Stimulated activated CD8-positive, alpha-beta memory T cell treated with anti-CD3 and anti-CD28 coated beads, Interleukin-2, amount 100 ng/mL, for 1 hour (primary cell): ENCODE results near the gene CUL3.

Source experiments
- DNase-seq, 2 donors: peaks; one replicate each; pipeline ENCODE4 v3.0.0-alpha.2; 2020; ENCODE audit warnings: low read depth in 2 of 2

CUL3 gene

DNA sequence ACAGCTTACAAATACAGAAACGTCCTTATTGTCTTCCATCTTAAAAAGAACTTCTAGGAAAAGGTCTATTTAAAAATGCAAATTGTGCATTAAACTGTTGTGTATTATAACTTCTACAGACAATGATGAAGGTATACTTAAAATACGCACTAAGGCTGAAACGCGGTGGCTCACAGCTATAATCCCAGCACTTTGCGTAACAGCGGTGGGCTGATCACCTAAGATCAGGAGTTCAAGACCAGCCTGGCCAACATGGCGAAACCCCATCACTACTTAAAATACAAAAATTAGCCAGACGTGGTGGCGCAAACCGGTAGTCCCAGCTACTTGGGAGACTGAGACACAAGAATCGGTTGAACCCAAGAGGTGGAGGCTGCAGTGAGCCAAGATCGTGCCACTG, 4.9 kb downstream of the CUL3 start:
- DNase-seq, result no peak

DNA sequence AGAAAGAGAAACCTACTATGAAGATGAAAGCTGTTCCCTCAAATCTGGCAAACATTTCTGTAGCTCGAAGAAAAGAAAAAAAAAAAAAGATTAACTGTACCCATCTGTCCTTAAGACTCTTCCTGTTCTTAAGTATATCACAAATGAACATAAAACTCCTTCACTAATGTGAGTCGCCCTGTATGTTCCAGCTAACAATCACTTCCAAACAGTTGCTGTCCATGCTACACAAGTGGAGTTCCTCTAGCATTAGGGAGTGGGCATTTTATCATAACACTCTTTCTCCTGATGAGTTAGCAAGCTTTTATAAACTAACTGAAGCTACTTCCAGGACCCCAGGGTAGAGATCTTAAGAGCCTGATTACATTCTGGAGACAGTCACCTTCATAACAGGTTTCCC, 5.8 kb downstream of the CUL3 start:
- no peak for DNase-seq

DNA sequence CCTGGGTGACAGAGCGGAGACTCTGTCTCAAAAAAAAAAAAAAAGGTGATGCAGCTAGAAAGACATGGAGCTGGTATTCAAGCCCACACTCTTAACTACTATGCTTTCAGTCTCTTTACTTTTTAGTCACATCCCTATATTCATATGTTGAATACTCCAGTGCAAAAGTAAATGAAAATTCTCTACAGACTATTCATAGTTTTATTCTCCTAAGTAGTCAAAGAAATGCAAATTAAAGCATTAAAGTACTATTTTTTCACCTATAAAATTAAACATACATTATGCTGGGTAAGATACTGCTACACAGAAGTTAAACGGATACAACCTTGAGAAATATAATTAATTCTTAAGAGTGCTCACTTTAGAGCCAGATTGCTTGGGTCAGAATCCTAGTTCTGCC, 7.6 kb downstream of the CUL3 start:
- DNase-seq, result no peak

DNA sequence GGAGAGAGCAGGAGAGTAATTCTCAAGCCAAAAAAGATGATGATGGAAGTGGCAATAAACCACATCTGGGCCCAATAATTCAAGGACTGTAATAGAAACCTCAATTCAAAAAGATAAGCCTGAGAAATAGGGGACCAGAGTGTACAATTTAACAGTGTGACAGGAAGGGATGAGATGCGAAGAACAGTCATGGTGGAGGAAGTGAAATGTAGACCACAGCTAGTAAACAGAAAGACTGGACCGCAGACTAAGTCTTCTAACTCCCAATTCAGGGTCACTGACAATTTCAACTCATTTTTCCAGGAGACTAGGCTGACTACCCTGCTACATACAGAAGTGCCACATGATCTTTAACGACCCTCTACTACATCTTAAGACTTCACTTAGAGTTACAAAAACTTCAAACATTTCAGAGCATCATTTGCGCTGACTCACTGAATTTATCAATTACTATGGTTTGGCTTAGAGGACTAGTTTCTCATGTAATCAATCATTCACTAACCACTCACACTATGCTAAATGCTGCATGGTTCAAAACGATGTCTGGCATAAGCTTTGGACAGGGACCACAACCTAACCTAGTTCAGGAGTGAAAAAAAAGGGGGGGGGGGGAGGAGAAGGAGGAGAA, 9.0 kb downstream of the CUL3 start:
- no peak for DNase-seq

DNA sequence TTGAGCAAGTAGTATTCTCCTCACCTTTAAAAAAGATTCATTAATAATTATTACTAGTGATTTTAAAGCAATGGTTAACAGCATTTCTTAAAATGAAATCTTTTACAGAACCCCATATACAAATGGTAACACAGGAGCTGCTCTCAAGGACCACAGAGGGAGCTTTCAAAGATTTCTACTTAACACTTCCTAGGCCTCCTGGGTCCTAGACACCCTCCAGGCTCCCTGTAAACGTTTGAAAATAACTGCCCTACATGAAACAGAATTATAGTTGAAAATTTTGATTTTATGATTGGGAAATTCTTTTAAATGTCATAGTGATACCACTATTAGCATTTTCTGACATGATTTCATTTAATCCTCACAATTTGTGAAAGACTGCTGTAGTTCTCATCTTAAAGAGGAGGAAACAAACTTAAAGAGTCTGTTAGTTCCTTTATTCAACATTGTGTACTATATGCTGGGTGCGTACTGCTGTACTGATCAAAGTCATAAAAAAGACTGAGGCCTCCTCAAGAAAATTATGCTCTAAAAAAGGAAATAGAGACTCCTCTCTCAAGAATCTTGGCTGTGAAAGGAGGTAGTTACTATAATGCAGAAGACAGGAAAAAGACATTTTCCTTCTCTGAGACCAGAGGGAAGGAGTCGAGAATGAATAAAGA, 10.6 kb downstream of the CUL3 start:
- DNase-seq, result no peak

DNA sequence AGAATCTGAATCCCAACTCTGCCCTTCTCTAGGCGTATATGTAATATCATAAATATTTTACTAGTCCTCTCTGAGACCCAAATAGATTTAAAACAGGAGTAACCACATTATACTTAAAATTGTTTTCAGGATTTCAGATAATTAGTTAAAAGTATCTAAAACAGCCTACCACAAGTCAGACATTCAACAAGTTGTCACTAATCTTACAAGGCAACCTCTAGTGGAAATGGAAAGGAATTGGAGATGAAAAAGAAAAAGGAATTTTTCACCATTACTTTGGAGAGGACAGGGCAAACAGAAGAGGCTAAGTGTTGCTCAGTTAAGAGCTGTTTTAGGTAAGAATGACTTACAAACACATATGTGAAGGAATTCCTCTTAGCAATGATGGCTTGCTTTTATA, 11.4 kb downstream of the CUL3 start:
- no peak for DNase-seq

DNA sequence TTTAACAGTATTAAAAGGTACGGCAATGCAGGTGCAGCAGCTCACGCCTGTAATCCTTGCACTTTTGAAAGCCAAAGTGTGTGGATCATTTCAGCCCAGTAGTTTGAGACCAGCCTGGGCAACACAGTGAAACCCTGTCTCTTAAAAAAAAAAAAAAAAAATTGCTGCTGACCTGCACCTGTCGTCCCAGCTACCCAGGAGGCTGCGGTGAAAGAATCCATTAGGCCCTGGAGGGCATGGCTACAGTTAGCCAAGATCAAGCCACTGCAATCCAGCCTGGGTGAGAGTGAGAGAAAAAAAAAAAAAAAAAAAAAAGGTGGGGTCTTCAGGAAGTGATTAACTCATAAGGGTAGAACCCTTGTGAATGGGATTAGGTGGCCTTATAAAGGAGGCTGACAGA, 12.8 kb downstream of the CUL3 start:
- no peak for DNase-seq

DNA sequence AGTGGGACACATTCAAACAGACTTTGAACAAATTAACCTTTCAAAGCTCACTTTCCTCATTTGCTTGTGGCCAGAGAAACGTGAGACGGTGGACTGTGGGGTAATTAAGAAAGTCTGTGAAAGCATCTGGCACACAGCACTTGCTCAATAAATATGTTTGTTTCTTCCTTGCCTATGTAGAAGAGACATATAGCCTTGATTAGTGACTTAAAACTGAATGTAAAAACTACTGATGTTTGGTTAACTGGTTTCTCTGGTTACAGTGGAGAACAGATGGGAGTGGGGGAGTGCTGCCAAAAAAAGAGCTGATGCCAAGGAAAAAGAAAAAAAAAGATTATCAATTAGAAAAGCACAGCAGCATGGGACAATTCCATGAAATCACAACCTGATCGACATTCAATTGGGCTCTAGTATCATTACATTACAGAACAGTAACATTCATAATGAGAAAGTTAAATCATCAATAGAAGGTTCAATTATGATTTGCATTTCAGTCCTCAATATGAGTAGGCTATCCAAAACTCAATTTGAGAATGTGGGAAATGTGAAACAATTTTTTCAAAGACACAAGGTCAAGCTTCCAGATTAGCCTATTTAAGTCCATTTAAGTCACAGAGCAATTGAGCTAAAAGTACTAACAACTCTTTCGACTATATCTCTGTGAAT, 14.7 kb downstream of the CUL3 start:
- DNase-seq, result no peak

DNA sequence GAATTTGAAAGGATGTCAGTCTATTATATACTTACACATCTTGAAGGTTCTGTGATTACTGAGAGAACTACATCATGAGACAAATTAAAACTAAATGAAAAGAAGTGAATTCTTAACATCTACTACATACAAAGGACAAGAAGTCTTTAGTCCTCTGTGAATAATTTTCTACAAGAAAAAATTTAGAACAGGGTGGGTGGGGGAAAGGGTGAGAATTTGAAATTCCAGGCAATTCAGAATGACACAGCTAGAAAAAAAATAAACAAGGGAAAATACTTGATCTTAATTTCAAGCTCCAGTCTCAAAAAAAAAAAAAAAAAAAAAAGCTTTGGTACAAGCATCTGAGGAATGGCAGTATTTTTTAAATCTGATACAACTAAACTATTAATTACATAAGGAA, 15.5 kb downstream of the CUL3 start:
- no peak for DNase-seq

DNA sequence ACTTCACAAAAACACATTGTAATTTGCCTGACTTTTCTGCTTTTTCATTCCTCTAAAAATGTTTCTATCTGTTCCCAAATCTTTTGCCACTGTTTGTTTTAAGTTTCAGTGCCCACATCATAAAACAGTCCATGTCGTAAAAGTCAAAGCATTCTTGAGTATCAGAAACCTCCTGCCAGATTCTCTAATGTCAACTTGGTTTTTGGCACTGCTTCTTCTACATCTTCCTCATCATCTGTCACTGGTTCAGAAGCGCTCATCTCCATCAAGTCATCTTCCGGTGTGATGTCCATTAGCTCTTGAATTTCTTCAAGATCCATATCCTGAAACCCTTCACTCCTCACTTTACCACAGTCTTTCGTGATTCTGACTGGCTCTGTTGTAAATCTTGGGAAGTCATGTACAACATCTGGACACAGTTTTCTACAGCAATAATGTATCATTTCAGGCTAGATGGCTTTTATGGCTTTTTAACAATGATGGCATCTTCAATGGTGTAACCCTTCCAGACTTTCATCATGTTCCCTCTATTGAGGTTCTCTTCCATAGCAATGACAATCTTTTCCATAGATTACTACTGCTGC, 19.6 kb downstream of the CUL3 start:
- DNase-seq, result no peak

DNA sequence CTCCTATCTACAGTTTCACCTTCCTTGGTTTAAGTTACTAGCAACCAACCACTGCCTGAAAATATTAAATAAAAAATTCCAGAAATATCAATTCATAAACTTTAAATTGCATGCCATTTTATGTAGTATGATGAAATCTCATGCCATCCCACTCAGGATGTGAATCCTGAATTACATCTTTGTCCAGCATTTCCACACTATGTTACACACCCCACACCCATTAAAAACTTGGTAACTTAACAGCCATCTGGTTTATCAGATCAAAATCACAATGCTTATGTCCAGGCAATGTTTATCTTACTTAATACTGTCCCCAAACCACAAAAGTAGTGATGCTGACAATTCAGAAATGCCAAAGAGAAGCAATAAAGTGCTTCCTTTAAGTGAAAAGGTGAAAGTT, 21.6 kb downstream of the CUL3 start:
- DNase-seq, result no peak

DNA sequence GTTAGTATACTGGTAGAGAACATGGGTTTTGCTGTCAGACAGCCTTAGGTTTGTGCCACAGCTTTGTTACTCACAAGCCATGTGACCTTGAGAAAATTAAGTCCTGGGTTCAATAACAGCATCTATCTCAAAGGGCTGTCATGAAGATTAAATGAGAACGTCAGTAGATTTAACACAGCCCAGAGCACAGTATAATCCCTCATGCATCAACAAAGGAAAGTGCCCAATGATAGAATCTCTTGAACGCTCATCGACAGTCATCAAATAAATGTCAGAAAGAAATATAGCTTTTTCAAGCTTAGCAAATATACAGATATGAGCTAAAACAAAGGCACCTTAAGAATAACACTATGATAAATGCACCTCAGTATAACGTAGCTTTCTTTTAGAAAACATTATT, 22.3 kb downstream of the CUL3 start:
- no peak for DNase-seq

DNA sequence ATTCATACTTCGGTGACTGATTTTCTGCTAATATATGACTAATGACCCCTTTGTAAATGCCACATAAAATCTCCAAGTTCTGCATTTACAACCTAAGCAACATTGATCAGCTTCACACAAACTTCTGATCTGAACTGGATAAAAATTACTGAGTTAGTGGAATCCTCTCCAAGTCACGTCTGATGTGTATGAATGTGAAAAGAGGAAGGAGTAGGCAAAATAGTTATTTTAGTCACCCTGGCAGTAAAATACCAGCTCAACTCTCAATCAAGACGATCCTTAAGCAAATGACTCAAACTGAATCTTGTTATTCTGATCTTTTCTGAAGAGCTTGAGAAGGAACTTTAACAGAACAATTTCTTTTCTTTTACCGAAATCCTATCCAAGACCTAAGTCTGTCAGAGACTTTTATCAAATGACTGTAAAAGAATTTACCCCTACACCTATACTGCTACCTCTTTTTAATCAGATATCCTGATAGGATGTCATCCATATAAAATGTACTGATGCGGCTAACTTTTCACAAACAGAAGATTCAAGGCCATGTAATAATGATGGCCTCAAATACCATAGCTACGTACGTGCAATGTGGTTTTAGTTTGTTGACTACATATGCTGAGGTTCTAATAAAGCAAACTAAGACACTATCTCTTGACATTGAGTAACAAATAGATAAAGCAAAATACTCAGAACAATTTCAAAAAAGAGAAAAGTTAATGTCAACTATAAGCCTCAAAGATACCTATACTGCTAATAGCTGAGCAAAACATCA, 23.7 kb downstream of the CUL3 start:
- no peak for DNase-seq

DNA sequence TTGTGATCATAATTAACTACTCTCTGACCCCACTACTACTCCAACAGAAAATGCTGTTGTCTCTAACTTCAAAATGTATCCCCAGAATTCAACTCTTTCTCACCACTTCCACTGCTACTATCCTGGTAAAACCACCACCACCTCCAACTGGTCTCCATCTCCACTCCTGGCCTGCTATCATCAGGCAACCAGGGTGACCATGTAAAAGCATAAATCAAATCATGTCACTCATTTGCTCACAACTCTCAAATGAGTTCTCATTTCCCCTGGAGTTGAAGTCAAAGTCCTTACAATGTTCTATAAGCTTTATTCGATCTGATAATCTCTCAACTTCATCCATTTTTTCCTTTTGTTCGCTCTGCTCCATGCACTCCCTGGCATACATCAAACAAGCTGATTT, 24.6 kb downstream of the CUL3 start:
- no peak for DNase-seq

DNA sequence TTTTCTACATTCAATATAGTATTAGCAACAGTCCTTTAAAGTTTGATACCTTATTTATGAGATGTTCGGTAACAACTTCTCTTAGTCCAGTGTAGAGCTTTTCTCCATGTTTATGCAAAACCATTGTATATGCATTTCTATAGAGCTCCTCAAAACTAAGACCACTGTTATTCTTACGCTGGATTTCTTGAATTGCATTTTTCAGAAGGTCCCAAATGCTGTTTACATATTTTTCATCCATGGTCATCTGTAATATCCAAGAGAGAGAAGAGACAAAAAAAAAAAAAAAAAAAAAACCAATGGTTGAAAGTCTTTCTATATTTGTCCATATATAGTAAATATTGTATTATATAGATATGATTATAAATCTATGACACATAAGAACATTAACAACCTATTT, 27.6 kb downstream of the CUL3 start:
- DNase-seq, result no peak

DNA sequence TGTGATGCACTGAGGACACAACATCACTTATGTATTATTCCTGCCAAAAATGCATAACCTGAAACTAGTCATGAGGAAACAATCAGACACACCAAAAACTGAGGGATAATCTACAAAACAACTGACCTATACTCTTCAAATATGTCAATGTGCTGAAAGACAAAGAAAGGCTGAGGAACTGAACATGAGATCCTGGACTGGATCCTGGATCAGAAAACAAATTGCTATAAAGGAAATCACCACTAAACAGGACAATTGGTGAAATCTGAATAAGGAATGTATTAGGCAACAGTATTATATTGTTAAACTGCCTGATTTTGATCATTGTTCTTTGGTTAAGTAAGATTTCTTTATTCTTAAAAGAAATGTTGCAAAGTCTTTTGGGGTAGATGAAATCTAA, 28.8 kb downstream of the CUL3 start:
- no peak for DNase-seq

DNA sequence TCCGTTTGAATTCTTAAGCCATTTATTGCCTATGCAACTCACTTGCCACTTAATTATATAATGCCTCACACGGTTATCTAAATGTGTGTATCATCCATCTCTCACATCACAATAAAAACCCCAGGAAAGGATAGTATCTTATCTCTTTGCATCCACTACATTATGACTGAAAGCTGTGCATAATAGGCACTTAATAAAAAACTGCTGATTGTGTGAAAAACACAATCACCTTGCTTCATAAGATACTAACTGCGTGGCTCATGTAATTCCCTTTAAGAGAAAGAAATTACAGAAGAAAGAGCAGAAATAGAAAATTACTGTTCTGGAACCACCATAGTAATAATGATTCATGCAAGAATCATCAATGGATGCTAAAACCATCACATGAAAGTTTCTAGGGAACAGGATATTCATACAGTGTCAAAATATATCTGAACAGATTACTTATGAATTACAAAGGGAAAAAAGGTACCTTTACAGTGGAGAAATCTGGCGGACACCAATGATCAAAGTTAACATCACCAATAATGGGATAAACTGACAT, 29.3 kb downstream of the CUL3 start:
- no peak for DNase-seq

DNA sequence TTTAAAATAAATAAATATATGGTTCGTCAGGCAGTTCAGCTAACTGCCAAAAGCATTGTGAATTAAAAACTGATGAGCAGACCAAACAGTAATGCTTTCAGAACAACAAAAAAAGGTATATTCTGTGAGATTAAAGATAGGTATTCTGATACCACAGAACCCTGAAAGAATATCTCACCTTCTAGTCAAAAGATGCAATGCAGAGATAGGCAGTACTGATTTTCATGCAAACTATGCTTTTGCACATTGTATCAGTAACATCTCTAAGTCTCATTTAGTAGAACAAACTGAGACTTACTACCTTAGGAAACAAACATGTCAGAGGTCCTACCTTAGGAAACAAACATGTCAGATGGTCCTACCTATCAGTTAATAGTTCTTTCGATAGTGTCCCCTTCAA, 32.4 kb downstream of the CUL3 start:
- DNase-seq, result no peak

DNA sequence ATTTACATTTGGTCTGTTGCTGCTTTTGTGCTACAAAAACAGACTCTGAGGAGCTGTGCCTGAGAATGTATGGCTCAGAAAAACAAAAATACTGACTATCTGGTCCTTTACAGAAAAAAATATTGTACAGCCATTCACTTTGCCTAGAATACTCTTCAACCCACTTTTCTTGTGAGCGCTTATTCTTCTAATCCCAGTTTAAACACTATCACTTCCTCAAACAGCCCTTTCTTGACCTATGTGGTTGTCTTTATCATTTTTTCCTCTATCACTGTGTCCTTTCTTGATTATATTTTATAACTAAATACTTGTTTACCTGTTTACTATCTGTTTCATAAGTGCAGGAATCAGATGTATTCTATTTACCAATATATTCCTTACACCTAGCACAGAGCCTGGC, 33.5 kb downstream of the CUL3 start:
- no peak for DNase-seq

DNA sequence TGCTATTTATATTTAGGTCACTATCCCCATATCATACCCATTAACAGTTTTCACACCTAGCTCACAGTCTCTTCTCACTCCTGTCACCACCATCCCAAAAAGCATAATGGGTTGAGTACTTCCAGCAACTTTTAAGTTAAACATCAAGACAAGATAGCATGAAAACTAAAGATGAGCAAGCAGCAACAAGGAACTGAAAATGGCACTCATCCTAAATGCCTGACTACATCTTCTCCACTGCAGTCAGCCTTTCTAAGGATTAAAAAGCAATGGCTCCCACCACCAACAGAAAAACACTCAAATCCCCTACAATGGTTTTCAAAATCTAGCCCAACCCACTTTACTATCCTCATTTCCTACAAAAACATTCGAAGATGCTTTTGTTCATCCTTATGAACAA, 38.2 kb downstream of the CUL3 start:
- no peak for DNase-seq

DNA sequence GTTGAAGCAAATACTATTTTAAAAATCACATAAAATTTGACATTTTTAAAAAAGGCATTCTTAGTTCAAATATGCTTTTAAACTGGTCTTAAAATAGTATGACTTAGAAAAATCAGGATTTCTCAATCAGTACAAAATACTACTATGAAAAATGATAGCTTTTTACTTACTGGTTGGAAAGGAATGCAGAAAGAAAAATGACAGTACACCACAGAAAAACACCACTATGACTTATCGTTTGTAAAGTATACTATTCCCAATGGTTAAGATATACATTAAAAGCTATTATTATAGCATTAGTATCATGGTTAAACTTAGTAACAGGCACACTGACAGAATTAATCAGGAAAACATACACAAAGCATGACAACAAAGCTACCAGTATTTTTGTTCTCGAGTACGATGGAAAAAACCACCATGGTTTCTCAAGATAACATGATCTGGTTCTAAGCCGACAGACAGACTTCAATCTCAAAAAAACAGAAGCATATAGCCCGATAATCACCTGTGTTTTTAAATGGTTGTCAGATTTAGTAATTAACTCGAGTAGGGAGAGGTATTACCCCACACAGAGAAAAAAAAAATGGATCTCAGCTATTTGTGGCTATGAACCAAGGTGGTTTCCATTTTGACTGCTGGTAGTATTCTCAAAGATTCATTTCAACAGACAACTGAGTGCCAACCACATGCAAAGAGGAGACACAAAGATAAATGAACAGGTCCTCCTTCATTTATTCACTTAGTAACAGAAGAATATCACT, 39.1 kb downstream of the CUL3 start:
- no peak for DNase-seq
